Osteoblast (primary cell): Measurements from ENCODE around the gene MKRN2. TPM values are rescaled to one million over a fixed set of nuclear protein-coding genes. Genes with fewer than 3 reads are reported as not detected.

Experiments
- small RNA-seq: library from RNA; depleted of rRNA; stranded (forward); fragments of <200 nt; gene quantifications from one replicate; pipeline ENCODE3, GENCODE V24; 2012
- total RNA-seq: library from RNA; depleted of rRNA; stranded (reverse); fragments of >200 nt; gene quantifications from 2 replicates; pipeline ENCODE4 v1.2.3, GENCODE V29; 2012

Gene MKRN2
- total RNA-seq, 1 donor, result 40.9 TPM

Small RNA genes lying within 50 kb of the gene (small RNA-seq; reads per million reads assigned to genes)
- gene RF00017 (not detected), gene RNA5SP123 (not detected), gene RNU6-377P (not detected)

Other genes with a start within 250 kb of the MKRN2 start
- gene TSEN2, start 72.6 kb upstream of the MKRN2 start, total RNA-seq, result 13.0 and 14.1 TPM in 2 replicates
- not detected in 2 replicates for gene MKRN2OS, start 11.6 kb upstream of the MKRN2 start, total RNA-seq
- 107 and 118 TPM in 2 replicates for gene RAF1, start 107.0 kb downstream of the MKRN2 start, total RNA-seq
- gene TMEM40, start 202.2 kb downstream of the MKRN2 start, total RNA-seq, result not detected in 2 replicates
- 1.2 and 1.4 TPM in 2 replicates for gene CAND2, start 239.6 kb downstream of the MKRN2 start, total RNA-seq